Measurements from ENCODE around the gene IFI27L1.
"Not testable (repeated sequence)": the region's sequence is repeated elsewhere in the genome, so short reads cannot be mapped to it uniquely, and the experiment has no call there.

The IFI27L1 gene

GRCh38 chr14:94048691-94049624 lies 32.2 kb upstream of the IFI27L1 start:
- no peak for FAIRE-seq

- FAIRE-seq = no peak
Observed at GRCh38 chr14:94049625-94050023, 31.5 kb upstream of the IFI27L1 start.

- FAIRE-seq = no peak
Observed at GRCh38 chr14:94050231-94050880, 30.8 kb upstream of the IFI27L1 start.

DNA sequence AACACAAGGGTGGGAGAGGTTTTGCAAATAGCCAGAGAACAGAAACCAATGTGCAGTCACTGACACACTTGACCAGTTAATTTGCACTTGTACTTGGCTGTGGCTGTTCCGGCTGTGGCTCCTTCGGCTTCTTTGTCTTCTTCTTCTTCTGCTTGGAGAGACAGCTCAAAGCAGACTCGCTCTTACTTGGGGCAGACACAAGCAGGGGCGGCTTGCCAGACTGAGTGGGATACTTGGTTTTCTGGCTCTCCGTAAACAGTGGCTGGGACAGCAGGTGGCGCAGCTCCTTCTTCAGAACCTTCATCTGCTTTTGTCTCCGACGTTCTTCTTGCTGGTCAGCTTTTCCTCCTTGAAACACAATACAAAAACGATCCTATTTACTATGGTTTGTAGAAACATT lies 30.0 kb upstream of the IFI27L1 start:
- no peak for FAIRE-seq

- no peak for FAIRE-seq
Observed at GRCh38 chr14:94051779-94052178, 29.3 kb upstream of the IFI27L1 start.

DNA sequence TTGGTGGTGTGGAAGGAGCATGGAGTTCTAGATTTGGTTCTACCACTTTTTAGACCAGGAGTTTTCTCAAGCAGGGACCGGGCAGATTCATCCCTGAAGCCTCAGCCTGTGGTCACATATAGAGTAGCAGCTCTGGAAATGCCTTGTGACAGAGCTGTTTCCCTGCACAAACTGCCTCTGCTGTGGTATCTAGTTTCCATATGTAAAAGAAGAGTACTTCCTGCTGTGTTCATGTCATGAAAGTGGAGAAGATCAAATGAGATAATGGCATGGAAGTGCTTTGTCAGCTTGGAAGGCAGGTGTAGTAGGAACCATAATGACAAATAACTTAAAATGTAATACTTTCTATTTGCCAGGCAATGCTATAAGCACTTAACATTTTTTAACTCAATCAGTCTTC lies 28.9 kb upstream of the IFI27L1 start:
- no peak for FAIRE-seq

- no peak for FAIRE-seq
Observed at GRCh38 chr14:94052662-94053061, 28.4 kb upstream of the IFI27L1 start.

DNA sequence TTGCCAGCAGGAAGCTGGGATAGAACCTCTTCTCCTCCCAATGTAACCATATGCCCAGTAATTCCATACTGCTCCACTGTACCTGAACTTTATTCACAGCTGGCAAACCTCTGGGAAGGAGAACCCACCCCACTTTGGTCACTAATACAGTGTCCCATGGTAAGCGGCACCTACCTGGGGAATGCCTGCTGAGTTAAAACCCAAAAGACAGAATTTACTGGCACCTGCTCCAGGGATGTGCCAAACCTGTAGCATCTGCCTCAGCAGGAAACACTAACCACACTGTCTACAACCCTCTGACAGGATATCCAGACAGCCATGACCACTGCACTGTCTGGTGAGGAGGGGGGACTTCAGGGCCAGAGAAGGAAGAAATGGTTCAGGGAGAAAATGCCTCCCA lies 26.7 kb upstream of the IFI27L1 start:
- no peak for FAIRE-seq

- FAIRE-seq = no peak
Observed at GRCh38 chr14:94054936-94055335, 26.2 kb upstream of the IFI27L1 start.

GRCh38 chr14:94056579-94057308 lies 24.4 kb upstream of the IFI27L1 start:
- no peak for FAIRE-seq

DNA sequence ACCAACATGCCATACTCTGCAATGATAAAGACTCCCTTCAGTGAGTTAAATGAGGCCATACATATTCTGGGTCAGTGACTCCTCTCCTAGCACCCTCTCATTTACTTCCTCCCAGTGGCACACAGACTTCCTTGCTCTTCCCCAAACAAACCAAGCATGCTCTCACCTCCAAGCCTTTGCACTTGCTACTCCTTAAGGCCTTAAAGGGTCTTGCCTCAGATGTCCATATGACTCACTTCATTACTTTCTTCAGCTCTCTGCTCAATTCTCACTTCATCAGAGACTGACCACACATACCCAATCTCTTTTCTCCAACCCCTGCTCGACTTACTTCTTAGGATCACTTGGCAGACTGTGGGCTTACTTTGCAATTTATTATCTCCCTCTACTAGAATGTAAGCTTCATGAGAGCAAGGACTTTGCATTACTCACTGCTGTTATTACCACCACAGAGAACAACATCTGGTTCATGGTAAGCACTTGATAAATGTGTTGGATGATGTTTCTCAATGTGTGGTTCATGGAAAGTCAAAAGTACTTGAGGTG lies 22.9 kb upstream of the IFI27L1 start:
- no peak for FAIRE-seq

GRCh38 chr14:94058674-94059138 lies 22.4 kb upstream of the IFI27L1 start:
- no peak for FAIRE-seq

DNA sequence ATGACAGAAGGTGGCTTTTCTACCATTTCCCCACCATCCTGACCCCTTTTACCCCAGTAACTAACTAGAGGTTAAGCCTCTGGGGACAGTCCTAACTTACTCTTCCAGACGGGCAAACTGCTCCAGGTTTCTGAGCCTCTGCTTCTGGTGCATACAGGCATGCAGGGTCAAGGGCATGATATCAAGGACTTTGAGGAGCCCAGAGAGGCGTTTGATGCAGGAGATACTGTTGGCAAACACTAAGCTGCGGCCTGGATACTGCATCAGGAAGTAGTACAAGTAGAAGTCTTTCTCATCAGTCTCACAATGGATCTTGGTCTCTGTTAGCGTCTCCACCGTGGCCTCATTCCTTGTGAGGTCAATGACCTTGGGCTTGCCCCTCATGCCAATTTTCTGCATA lies 21.1 kb upstream of the IFI27L1 start:
- FAIRE-seq = no peak

DNA sequence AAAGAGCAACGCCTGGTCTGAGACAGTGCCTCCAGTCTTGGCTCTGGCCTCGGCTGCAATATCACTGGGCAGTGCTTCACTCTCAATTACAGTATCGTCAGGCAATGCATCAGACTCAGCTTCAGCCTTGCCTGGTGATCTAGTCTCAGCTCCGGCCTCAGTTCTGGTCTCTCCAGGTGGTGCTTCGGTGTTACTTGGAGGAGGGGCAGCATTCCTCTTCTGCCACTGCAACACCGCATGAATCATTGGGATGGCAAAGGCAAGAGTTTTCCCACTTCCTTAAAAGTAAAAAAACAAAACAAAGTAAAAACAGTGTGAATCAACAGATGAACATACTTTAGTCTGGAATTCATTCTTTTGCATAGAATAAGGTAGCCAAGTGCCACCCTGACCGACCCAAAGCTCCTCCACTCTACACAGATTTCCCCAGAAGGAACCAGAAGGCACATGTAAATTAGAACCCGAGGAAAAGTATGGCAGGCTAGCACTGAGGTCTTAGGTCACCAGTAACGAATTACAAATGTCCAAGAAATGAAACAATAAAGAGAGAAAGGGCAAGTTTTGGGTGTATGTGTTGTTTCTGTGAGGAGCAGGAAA lies 18.7 kb upstream of the IFI27L1 start:
- no peak for FAIRE-seq

- no peak for FAIRE-seq
Observed at GRCh38 chr14:94066089-94066676, 14.9 kb upstream of the IFI27L1 start.

- not testable (repeated sequence) for FAIRE-seq
Observed at GRCh38 chr14:94072076-94072475, 9.0 kb upstream of the IFI27L1 start.

GRCh38 chr14:94074534-94074933 lies 6.6 kb upstream of the IFI27L1 start:
- no peak for FAIRE-seq

DNA sequence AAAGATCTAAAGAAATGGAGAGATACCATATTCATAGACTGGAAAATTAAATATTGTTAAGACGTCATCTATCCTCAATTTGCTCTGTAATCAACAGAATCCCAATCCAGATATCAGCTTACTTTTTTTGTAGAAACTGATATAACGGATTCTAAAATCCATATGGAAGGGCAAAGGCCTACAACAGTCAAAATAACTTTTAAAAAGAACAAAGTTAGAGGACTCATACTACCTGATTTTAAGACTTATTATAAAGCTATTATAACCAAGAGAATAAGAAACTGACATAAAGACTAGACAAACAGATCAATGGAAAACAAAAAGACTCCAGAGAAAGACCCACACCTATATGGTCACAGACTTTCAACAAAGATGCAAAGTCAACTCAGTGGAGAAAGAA lies 6.1 kb upstream of the IFI27L1 start:
- FAIRE-seq = no peak

DNA sequence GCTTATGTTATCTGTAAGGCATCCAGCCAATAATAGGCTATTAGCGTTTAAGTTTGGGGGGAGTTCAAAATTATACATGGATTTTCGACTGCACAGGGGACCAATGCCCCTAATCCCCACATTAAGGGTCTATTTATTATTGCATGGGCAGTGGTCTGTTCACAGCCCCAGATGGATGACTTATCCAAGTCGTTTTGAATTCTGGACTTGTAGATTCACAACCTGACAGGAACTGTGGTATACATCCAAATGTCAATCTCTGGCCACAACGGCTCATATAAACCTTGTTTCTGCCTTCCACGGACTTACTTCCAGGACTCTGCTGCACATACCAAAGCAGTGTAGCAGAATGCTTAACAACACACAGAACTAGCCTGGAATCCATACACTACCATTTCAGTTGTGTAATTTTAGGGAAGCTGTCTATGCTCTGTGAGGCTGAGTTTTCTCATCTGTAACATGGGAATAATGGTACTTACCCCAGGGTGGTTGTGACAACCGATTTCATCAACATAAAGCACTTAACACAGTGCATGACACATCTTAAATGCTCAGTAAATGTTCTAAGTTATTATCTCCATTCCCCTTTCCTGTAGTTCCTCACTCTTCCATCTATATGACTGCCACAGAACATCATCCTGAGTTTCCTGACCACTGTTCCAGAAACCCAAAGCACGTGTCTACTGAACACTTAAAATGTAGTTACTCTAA lies 3.8 kb upstream of the IFI27L1 start:
- FAIRE-seq = no peak

GRCh38 chr14:94077823-94078222 lies 3.3 kb upstream of the IFI27L1 start:
- no peak for FAIRE-seq

GRCh38 chr14:94079891-94080620 lies 1.1 kb upstream of the IFI27L1 start:
- FAIRE-seq = no peak
